Bronchial epithelial cell (primary cell): Measurements from ENCODE around the gene SERPINA5. TPM values are rescaled to one million over a fixed set of nuclear protein-coding genes. Genes with fewer than 3 reads are reported as not detected.

Experiments used
- DNase-seq: peaks from one replicate; pipeline ENCODE4 v3.0.0-alpha.2; 2010; ENCODE audit warnings: low read depth
- FAIRE-seq: peaks from 2 replicates; lab custom pipeline; 2011; peaks lifted over from hg19 to GRCh38; lab: Jason Lieb, UNC
- H3K27me3 ChIP-seq: 2 replicates; pipeline ENCODE4 v1.5.1; 2011; ENCODE audit warnings: low read length; ENCODE audit not compliant: control insufficient read depth, insufficient read depth
- H3K36me3 ChIP-seq: 2 replicates; pipeline ENCODE4 v1.5.1; 2011; ENCODE audit warnings: low read length; ENCODE audit not compliant: control insufficient read depth, insufficient read depth
- H3K4me3 ChIP-seq: 2 replicates; pipeline ENCODE4 v1.5.1; 2011; ENCODE audit warnings: mild to moderate bottlenecking, low read depth, low read length, control low read depth
- CTCF ChIP-seq: IDR thresholded peaks from 2 replicates; pipeline ENCODE4 v1.5.1; 2011; ENCODE audit warnings: mild to moderate bottlenecking, moderate library complexity, low read length, control low read depth, inconsistent platforms; ENCODE audit not compliant: insufficient read depth, severe bottlenecking
- total RNA-seq: library from RNA; depleted of rRNA; stranded (reverse); fragments of >200 nt; gene quantifications from 2 replicates; pipeline ENCODE4 v1.2.1, GENCODE V29; 2014

SERPINA5 gene
- total RNA-seq, 1 donor from 2014 or later = not detected

GRCh38 chr14:94625353-94625635, 44.1 kb downstream of the SERPINA5 start:
- H3K27me3 ChIP-seq = no peaks in the 10 kb centered on the region
- no peak for TF ChIP-seq CTCF
- H3K4me3 ChIP-seq = no peak overlapping the region
- DNase-seq (no peak), FAIRE-seq (no peak)
- no peaks in the 10 kb centered on the region for H3K36me3 ChIP-seq

GRCh38 chr14:94628578-94628977, 47.4 kb downstream of the SERPINA5 start:
- Histone ChIP-seq H3K36me3 (no peaks in the 10 kb centered on the region), H3K4me3 (no peak overlapping the region), H3K27me3 (no peaks in the 10 kb centered on the region)
- TF ChIP-seq CTCF = no peak
- FAIRE-seq (no peak), DNase-seq (no peak)

GRCh38 chr14:94630396-94630795, 49.2 kb downstream of the SERPINA5 start:
- DNase-seq = no peak
- no peak for TF ChIP-seq CTCF
- FAIRE-seq = no peak
- Histone ChIP-seq H3K36me3 (no peaks in the 10 kb centered on the region), H3K27me3 (no peaks in the 10 kb centered on the region), H3K4me3 (no peak overlapping the region)

- no peak overlapping the region for H3K4me3 ChIP-seq
- no peaks in the 10 kb centered on the region for H3K36me3 ChIP-seq
- H3K27me3 ChIP-seq = no peaks in the 10 kb centered on the region
- FAIRE-seq = no peak
- no peak for TF ChIP-seq CTCF
- DNase-seq = no peak
Measured at GRCh38 chr14:94631050-94631449, 49.8 kb downstream of the SERPINA5 start.

- FAIRE-seq (no peak), DNase-seq (no peak)
- H3K36me3 ChIP-seq = no peaks in the 10 kb centered on the region
- H3K4me3 ChIP-seq = no peak overlapping the region
- no peaks in the 10 kb centered on the region for H3K27me3 ChIP-seq
- no peak for TF ChIP-seq CTCF
Measured at GRCh38 chr14:94631536-94632304, 50.5 kb downstream of the SERPINA5 start.

- TF ChIP-seq CTCF = no peak
- no peak for FAIRE-seq
- Histone ChIP-seq H3K36me3 (no peaks in the 10 kb centered on the region), H3K4me3 (no peak overlapping the region), H3K27me3 (no peaks in the 10 kb centered on the region)
- no peak for DNase-seq
Measured at GRCh38 chr14:94632305-94632590, 51.0 kb downstream of the SERPINA5 start.
